GM19372 (cell line): ENCODE measurements around the gene NME4.

Experiments used
- ATAC-seq: cut with Tn5 transposase; IDR thresholded peaks from one replicate; pipeline ENCODE4 v1.9.1; 2021; ENCODE audit warnings: mild to moderate bottlenecking, low read depth, moderate library complexity; ENCODE audit not compliant: unreplicated experiment

NME4 gene

GRCh38 chr16:363110-363765, 33.8 kb upstream of the NME4 start:
- ATAC-seq: no peak

GRCh38 chr16:363766-364490, 33.1 kb upstream of the NME4 start:
- ATAC-seq: no peak

GRCh38 chr16:364595-365491, 32.2 kb upstream of the NME4 start:
- ATAC-seq: no peak

GRCh38 chr16:366476-366875, 30.5 kb upstream of the NME4 start:
- ATAC-seq: no peak

- ATAC-seq: no peak
These were observed 29.6 kb upstream of the NME4 start for GRCh38 chr16:367333-367903.

- ATAC-seq: no peak
These were observed 28.4 kb upstream of the NME4 start for GRCh38 chr16:368388-369158.

- no peak for ATAC-seq
These were observed 27.6 kb upstream of the NME4 start for GRCh38 chr16:369275-369865.

GRCh38 chr16:369866-370436, 27.0 kb upstream of the NME4 start:
- ATAC-seq: no peak

- ATAC-seq: peak; percentile 95
These were observed 26.6 kb upstream of the NME4 start, which contains the start of gene MRPL28 for GRCh38 chr16:370443-370842. TSS of gene MRPL28 (minus strand) at chr16:370538. CDS start at chr16:370218, 320 bp downstream.

- no peak for ATAC-seq
These were observed 26.0 kb upstream of the NME4 start for GRCh38 chr16:370979-371514.

- no peak for ATAC-seq
These were observed 25.3 kb upstream of the NME4 start for GRCh38 chr16:371515-372301.

GRCh38 chr16:372302-372983, 24.6 kb upstream of the NME4 start:
- no peak for ATAC-seq

GRCh38 chr16:373020-373598, 23.9 kb upstream of the NME4 start:
- ATAC-seq: no peak

- ATAC-seq: no peak
These were observed 23.0 kb upstream of the NME4 start for GRCh38 chr16:373848-374615.

- ATAC-seq: no peak
These were observed 22.4 kb upstream of the NME4 start for GRCh38 chr16:374616-374926.

- no peak for ATAC-seq
These were observed 21.8 kb upstream of the NME4 start for GRCh38 chr16:375212-375611.
